H1 (cell line): ENCODE measurements around the gene ARSB.

ENCODE experiments used
- CTCF ChIP-seq, 3 experiments: IDR thresholded peaks; 1 replicate in 2 of 3; 2 replicates in 1 of 3; pipeline versions ENCODE4 v1.5.1 to v1.6.1; 2011; ENCODE audit warnings: low read length in 3 of 3, mild to moderate bottlenecking in 3 of 3, inconsistent platforms in 2 of 3, low read depth in 1 of 3, moderate library complexity in 1 of 3; ENCODE audit not compliant: insufficient read depth in 1 of 3; ENCODE audit errors: control extremely low read depth in 1 of 3
- TEAD4 ChIP-seq: IDR thresholded peaks from 2 replicates; pipeline ENCODE4 v1.6.1; 2012; ENCODE audit warnings: low read depth, low read length, inconsistent platforms, mixed read lengths

- TF ChIP-seq TEAD4, result no peak
- no peak for TF ChIP-seq CTCF (IDR thresholded peaks at IDR 0.05; ENCODE audit: control extremely low read depth in 1 of 3, insufficient read depth in 1 of 3, low read depth in 1 of 3, low read length in 3 of 3)
Observed at GRCh38 chr5:79001471-79001870, 16.4 kb upstream of the ARSB start.
